Tibial nerve (tissue), 4 donors: Measurements from ENCODE around the gene G3BP1.

Experiments
- EP300 ChIP-seq, 2 donors: sonication (generic); formaldehyde crosslinking; IDR thresholded peaks; one replicate each; pipeline ENCODE4 v1.6.1; 2017; ENCODE audit warnings: antibody characterized with exemption in 2 of 2, mild to moderate bottlenecking in 1 of 2
- POLR2A ChIP-seq, 2 donors: fragments of 450-650 bp; IDR thresholded peaks; one replicate each; pipeline ENCODE4 v1.6.1; 2017; ENCODE audit warnings: antibody characterized with exemption in 2 of 2, mild to moderate bottlenecking in 2 of 2, moderate library complexity in 2 of 2
- TF ChIP-seq, protein P1 (sequence below), 5 experiments: fragments of 200-600 bp in 3 of 5; fragments of 450-650 bp in 2 of 5; sonication (generic) in 3 of 5; IDR thresholded peaks; one replicate each; pipeline ENCODE4 v1.5.1; 2016 to 2019; ENCODE audit warnings: antibody characterized with exemption in 5 of 5, mild to moderate bottlenecking in 3 of 5, moderate library complexity in 2 of 5

DNA sequence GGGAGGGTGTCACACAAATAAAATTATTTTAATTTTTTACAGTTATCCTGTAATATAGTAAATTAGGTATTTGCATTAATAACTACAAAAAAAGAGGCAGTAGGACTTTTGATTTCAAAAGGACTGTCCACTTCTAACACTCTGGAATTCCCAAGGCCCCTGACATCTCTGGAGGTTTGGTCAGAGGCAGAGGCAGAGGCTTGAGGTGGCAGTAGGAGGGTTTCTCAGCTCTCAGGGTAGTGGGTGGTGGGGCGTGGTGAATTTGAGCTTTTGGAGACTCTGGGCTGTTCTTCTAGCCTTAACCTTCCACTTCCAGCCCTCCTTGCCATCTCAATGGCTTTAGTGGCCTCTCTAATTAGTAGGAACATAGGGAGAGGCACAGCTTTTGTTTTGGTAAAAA, 36.1 kb upstream of the G3BP1 start:
- no peak for TF ChIP-seq EP300 (IDR thresholded peaks at IDR 0.05)
- TF ChIP-seq, protein P1, sequence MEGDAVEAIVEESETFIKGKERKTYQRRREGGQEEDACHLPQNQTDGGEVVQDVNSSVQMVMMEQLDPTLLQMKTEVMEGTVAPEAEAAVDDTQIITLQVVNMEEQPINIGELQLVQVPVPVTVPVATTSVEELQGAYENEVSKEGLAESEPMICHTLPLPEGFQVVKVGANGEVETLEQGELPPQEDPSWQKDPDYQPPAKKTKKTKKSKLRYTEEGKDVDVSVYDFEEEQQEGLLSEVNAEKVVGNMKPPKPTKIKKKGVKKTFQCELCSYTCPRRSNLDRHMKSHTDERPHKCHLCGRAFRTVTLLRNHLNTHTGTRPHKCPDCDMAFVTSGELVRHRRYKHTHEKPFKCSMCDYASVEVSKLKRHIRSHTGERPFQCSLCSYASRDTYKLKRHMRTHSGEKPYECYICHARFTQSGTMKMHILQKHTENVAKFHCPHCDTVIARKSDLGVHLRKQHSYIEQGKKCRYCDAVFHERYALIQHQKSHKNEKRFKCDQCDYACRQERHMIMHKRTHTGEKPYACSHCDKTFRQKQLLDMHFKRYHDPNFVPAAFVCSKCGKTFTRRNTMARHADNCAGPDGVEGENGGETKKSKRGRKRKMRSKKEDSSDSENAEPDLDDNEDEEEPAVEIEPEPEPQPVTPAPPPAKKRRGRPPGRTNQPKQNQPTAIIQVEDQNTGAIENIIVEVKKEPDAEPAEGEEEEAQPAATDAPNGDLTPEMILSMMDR (IDR thresholded peaks at IDR 0.05), result no peak
- no peak for TF ChIP-seq POLR2A (IDR thresholded peaks at IDR 0.05)
